Mesenchymal stem cell (in vitro differentiated cells and primary cell): ENCODE results near the gene C1GALT1C1L.

Source experiments
- DNase-seq: peaks from one replicate; pipeline ENCODE4 v3.0.0-alpha.2; 2013
- H2AFZ ChIP-seq: one replicate; pipeline ENCODE4 v1.6.1; 2013; ENCODE audit warnings: low read depth, mild to moderate bottlenecking, control low read depth, inconsistent platforms, low read length, moderate library complexity
- H2AK5ac ChIP-seq: 2 replicates; pipeline ENCODE4 v1.6.1; 2013; ENCODE audit warnings: low read length, moderate library complexity, mild to moderate bottlenecking, inconsistent platforms; ENCODE audit not compliant: severe bottlenecking
- H2BK120ac ChIP-seq: one replicate; pipeline ENCODE4 v1.6.1; 2013; ENCODE audit warnings: low read depth, mild to moderate bottlenecking, inconsistent platforms, low read length, moderate library complexity
- H2BK12ac ChIP-seq, 2 experiments: one replicate each; pipeline ENCODE4 v1.6.1; 2013; ENCODE audit warnings: inconsistent platforms in 2 of 2, low read length in 2 of 2, mild to moderate bottlenecking in 2 of 2, moderate library complexity in 2 of 2, control low read depth in 1 of 2
- H2BK15ac ChIP-seq: one replicate; pipeline ENCODE4 v1.6.1; 2013; ENCODE audit warnings: mild to moderate bottlenecking, low read depth, inconsistent platforms; ENCODE audit not compliant: poor library complexity, severe bottlenecking
- H2BK5ac ChIP-seq: 2 replicates; pipeline ENCODE4 v1.6.1; 2013; ENCODE audit warnings: low read depth, mild to moderate bottlenecking, low read length, control low read depth, inconsistent platforms; ENCODE audit not compliant: poor library complexity, severe bottlenecking
- H3K14ac ChIP-seq, 2 experiments: one replicate each; pipeline ENCODE4 v1.6.1; 2013; ENCODE audit warnings: inconsistent platforms in 2 of 2, low read length in 2 of 2, control low read depth in 1 of 2, mild to moderate bottlenecking in 1 of 2, moderate library complexity in 1 of 2
- H3K18ac ChIP-seq, 2 experiments: one replicate each; pipeline ENCODE4 v1.6.1; 2013; ENCODE audit warnings: inconsistent platforms in 2 of 2, low read length in 2 of 2, control low read depth in 1 of 2, low read depth in 1 of 2, mild to moderate bottlenecking in 1 of 2
- H3K23ac ChIP-seq, 2 experiments: one replicate each; pipeline ENCODE4 v1.6.1; 2013; ENCODE audit warnings: inconsistent platforms in 2 of 2, low read length in 2 of 2, mild to moderate bottlenecking in 2 of 2, moderate library complexity in 2 of 2, control low read depth in 1 of 2
- H3K27ac ChIP-seq: 2 replicates; pipeline ENCODE4 v1.5.1; 2013; ENCODE audit warnings: mild to moderate bottlenecking, moderate library complexity, low read length, control low read depth, inconsistent platforms; ENCODE audit not compliant: poor library complexity, severe bottlenecking
- H3K27me3 ChIP-seq, 2 experiments: 2 replicates each; pipeline versions ENCODE4 v1.6.1 to v1.7.0; 2013; ENCODE audit warnings: low read length in 2 of 2, mild to moderate bottlenecking in 2 of 2, moderate library complexity in 2 of 2, control low read depth in 1 of 2, inconsistent platforms in 1 of 2; ENCODE audit not compliant: control insufficient read depth in 1 of 2, insufficient read depth in 1 of 2
- H3K36me3 ChIP-seq, 2 experiments: 2 replicates each; pipeline versions ENCODE4 v1.6.1 to v1.7.0; 2013; ENCODE audit warnings: low read length in 2 of 2, control low read depth in 1 of 2, inconsistent platforms in 1 of 2, low read depth in 1 of 2, mild to moderate bottlenecking in 1 of 2; ENCODE audit not compliant: insufficient read depth in 2 of 2, control insufficient read depth in 1 of 2
- H3K4ac ChIP-seq, 2 experiments: one replicate each; pipeline ENCODE4 v1.6.1; 2013; ENCODE audit warnings: inconsistent platforms in 2 of 2, low read length in 2 of 2, mild to moderate bottlenecking in 2 of 2, moderate library complexity in 2 of 2, control low read depth in 1 of 2, low read depth in 1 of 2
- H3K4me1 ChIP-seq: 2 replicates; pipeline ENCODE4 v1.6.1; 2013; ENCODE audit warnings: low read depth, low read length, control low read depth; ENCODE audit not compliant: control insufficient read depth, insufficient read depth
- H3K4me2 ChIP-seq: 2 replicates; pipeline ENCODE4 v1.6.1; 2013; ENCODE audit warnings: low read length, mild to moderate bottlenecking, inconsistent platforms; ENCODE audit not compliant: poor library complexity, severe bottlenecking
- H3K4me3 ChIP-seq, 2 experiments: 2 replicates each; pipeline versions ENCODE4 v1.5.1 to v1.7.0; 2013; ENCODE audit warnings: low read length in 2 of 2, mild to moderate bottlenecking in 2 of 2, control low read depth in 1 of 2, low read depth in 1 of 2; ENCODE audit not compliant: insufficient read depth in 1 of 2
- H3K79me1 ChIP-seq: replicated peaks from 2 replicates; pipeline ENCODE4 v1.6.1; 2013; ENCODE audit warnings: mild to moderate bottlenecking, control low read depth, low read length, inconsistent platforms; ENCODE audit not compliant: poor library complexity, severe bottlenecking
- H3K9ac ChIP-seq: 2 replicates; pipeline ENCODE4 v1.7.0; 2013; ENCODE audit warnings: mild to moderate bottlenecking, low read length, moderate library complexity
- H3K9me3 ChIP-seq: 2 replicates; pipeline ENCODE4 v1.7.0; 2013; ENCODE audit warnings: mild to moderate bottlenecking, low read length; ENCODE audit not compliant: control insufficient read depth
- H4K8ac ChIP-seq: one replicate; pipeline ENCODE4 v1.6.1; 2013; ENCODE audit warnings: inconsistent platforms, mild to moderate bottlenecking, low read length, moderate library complexity
- H4K91ac ChIP-seq: one replicate; pipeline ENCODE4 v1.6.1; 2013; ENCODE audit warnings: mild to moderate bottlenecking, low read length, inconsistent platforms
- WGBS: methylation state at CpG from one replicate; pipeline ENCODE4 v1.1.7; 2013; ENCODE audit warnings: mixed read lengths; 5-methylcytosine and 5-hydroxymethylcytosine counted together

C1GALT1C1L gene

DNA sequence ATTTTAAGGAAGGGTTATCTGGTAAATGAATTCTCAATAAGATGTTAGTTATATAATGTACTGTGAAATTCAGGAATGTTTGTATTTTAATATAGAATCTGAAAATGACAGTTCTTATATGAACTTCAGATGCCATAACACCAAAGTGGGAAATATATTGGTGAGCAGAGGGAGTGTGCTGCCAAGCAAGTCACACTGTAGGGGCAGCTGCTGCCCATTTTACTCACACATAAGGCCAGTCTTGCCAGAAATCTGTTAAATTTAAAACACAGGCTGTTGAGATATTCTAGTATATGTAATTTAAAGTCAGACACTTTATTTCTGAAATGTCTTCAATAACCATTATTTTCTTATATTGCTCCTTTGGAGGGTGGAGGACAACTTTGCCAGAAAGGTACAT is 34.6 kb upstream of the C1GALT1C1L start:
- Histone ChIP-seq H2BK5ac (no peak overlapping the region), H2BK12ac (no peak overlapping the region), H3K4me2 (no peak overlapping the region), H3K23ac (no peak overlapping the region), H3K27ac (no peak overlapping the region), H3K18ac (no peak overlapping the region), H3K79me1 (no peaks in the 10 kb centered on the region), H3K4ac (no peak overlapping the region), H2AFZ (no peak overlapping the region), H3K9me3 (no peaks in the 10 kb centered on the region), H2AK5ac (no peak overlapping the region), H3K4me1 (peaks cover 3% of the 10 kb centered on the region), H4K8ac (no peak overlapping the region), H2BK15ac (no peak overlapping the region), H3K14ac (no peak overlapping the region), H3K27me3 (no peaks in the 10 kb centered on the region), H3K36me3 (peaks cover 5 to 24% of the 10 kb centered on the region in 2 experiments), H4K91ac (no peak overlapping the region), H3K9ac (no peak overlapping the region), H2BK120ac (no peak overlapping the region), H3K4me3 (no peak overlapping the region)
- no peak for DNase-seq

- Histone ChIP-seq H4K91ac (no peak overlapping the region), H3K18ac (no peak overlapping the region), H3K27ac (no peak overlapping the region), H3K23ac (no peak overlapping the region), H3K4ac (no peak overlapping the region), H3K27me3 (no peaks in the 10 kb centered on the region), H4K8ac (no peak overlapping the region), H2BK15ac (no peak overlapping the region), H3K14ac (no peak overlapping the region), H3K36me3 (peaks cover 5 to 24% of the 10 kb centered on the region in 2 experiments), H3K4me1 (peaks cover 3% of the 10 kb centered on the region), H2BK5ac (no peak overlapping the region), H2BK12ac (no peak overlapping the region), H3K4me3 (no peak overlapping the region), H3K4me2 (no peak overlapping the region), H3K9ac (no peak overlapping the region), H3K9me3 (no peaks in the 10 kb centered on the region), H2AK5ac (no peak overlapping the region), H3K79me1 (no peaks in the 10 kb centered on the region), H2BK120ac (no peak overlapping the region), H2AFZ (no peak overlapping the region)
- no peak for DNase-seq
Observed at GRCh38 chr2:43708891-43709290, 32.7 kb upstream of the C1GALT1C1L start.

DNA sequence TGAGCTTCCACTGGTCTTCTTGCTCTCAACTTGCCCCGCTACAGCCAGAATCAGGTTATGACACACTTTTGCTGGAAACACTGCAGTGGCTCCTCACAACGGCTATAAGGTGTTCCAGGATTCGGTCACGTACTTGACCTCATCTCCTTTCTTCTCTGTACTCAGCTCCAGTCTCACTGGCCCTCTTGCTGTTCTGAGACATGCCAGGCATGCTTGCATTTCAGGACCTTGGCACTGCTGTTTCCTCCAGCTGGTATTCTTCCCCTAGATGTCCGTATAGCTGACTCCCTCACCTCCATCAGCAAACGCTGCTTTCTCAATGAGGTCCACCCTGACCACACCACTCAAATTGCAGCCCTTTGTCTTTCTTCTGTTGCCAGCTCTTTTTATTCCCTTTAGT is 31.9 kb upstream of the C1GALT1C1L start:
- Histone ChIP-seq H3K23ac (no peak overlapping the region), H4K91ac (no peak overlapping the region), H3K14ac (no peak overlapping the region), H2BK5ac (no peak overlapping the region), H3K27me3 (no peaks in the 10 kb centered on the region), H4K8ac (peak overlapping the region; percentile 19), H2BK15ac (no peak overlapping the region), H3K9ac (no peak overlapping the region), H2BK120ac (no peak overlapping the region), H3K27ac (no peak overlapping the region), H3K4me3 (no peak overlapping the region), H3K18ac (peak overlapping the region in 1 of 2 experiments; percentile 30), H3K4ac (no peak overlapping the region), H2BK12ac (no peak overlapping the region), H2AFZ (no peak overlapping the region), H3K79me1 (no peaks in the 10 kb centered on the region), H3K36me3 (peaks cover 5 to 24% of the 10 kb centered on the region in 2 experiments), H3K9me3 (no peaks in the 10 kb centered on the region), H2AK5ac (no peak overlapping the region), H3K4me1 (peaks cover 3% of the 10 kb centered on the region), H3K4me2 (no peak overlapping the region)
- 93% methylated on average over 6 of the region's 6 CpGs for WGBS
- DNase-seq: no peak

DNA sequence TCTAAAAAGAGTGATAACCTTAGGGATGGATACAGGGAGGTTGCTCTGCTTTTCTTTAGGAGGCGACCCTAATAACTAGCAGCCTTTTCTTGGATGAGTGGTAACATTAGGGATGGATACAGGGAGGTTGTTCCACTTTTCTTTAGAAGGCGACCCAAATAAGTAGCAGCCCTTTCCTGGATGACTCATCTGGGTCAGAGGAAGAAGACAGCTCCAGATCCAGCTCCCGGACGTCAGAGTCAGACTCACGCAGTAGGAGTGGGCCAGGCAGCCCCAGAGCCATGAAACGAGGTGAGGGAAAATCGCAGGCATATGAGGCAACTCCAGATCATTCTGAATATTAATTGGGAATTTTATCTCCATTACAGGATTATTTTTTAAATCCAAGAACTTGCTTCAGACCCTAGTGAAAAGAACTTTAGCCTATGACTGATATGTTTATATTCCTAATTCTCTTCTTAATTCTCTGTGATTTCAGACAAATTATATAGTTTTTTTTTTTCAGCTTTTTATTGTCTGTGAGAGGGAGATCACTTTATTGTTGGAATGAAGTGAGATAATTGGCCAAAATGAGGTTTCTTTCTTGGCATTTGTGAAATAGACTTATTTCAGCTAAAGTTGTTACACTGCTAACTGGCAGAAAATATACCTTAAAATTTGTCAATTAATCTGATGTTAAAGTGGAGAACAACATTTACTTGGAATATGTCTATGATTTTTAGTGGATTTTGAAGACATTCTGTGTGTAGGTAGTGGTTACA is 31.2 kb upstream of the C1GALT1C1L start:
- Histone ChIP-seq H3K23ac (no peak overlapping the region), H3K36me3 (peaks cover 5 to 24% of the 10 kb centered on the region in 2 experiments), H3K79me1 (no peaks in the 10 kb centered on the region), H3K27ac (no peak overlapping the region), H2BK5ac (no peak overlapping the region), H4K91ac (no peak overlapping the region), H3K14ac (no peak overlapping the region), H3K18ac (no peak overlapping the region), H3K27me3 (no peaks in the 10 kb centered on the region), H2AK5ac (no peak overlapping the region), H3K4me2 (no peak overlapping the region), H2BK12ac (no peak overlapping the region), H3K4me1 (peaks cover 3% of the 10 kb centered on the region), H3K4me3 (no peak overlapping the region), H3K9me3 (no peaks in the 10 kb centered on the region), H2BK15ac (no peak overlapping the region), H3K9ac (peak overlapping the region; percentile 74), H2BK120ac (no peak overlapping the region), H2AFZ (no peak overlapping the region), H4K8ac (no peak overlapping the region), H3K4ac (no peak overlapping the region)
- DNase-seq: peak; percentile 83
- 21% methylated on average over 6 of the region's 7 CpGs for WGBS
